H9 (cell line): ENCODE measurements around the gene DCLK2. TPM values are rescaled to one million over a fixed set of nuclear protein-coding genes. Genes with fewer than 3 reads are reported as not detected.

Source experiments
- DNase-seq: peaks from one replicate; pipeline ENCODE4 v3.0.0-alpha.2; 2017
- H2AFZ ChIP-seq: one replicate; pipeline ENCODE4 v1.6.1; 2013; ENCODE audit warnings: mild to moderate bottlenecking, low read length, control low read depth, moderate library complexity
- H2AK5ac ChIP-seq: 2 replicates; pipeline ENCODE4 v1.6.1; 2013; ENCODE audit warnings: low read length, control low read depth, mixed read lengths; ENCODE audit not compliant: insufficient read length
- H2BK120ac ChIP-seq: one replicate; pipeline ENCODE4 v1.6.1; 2013; ENCODE audit warnings: low read depth, mild to moderate bottlenecking, low read length, control low read depth, inconsistent platforms; ENCODE audit not compliant: poor library complexity, severe bottlenecking
- H2BK12ac ChIP-seq: 2 replicates; pipeline ENCODE4 v1.6.1; 2013; ENCODE audit warnings: low read length, control low read depth, mixed read lengths, low read depth; ENCODE audit not compliant: insufficient read length
- H2BK15ac ChIP-seq: 2 replicates; pipeline ENCODE4 v1.6.1; 2013; ENCODE audit warnings: low read depth, low read length, control low read depth
- H2BK20ac ChIP-seq: one replicate; pipeline ENCODE4 v1.6.1; 2013; ENCODE audit warnings: low read depth, mild to moderate bottlenecking, low read length, control low read depth, inconsistent platforms; ENCODE audit not compliant: poor library complexity, severe bottlenecking
- H2BK5ac ChIP-seq: 2 replicates; pipeline ENCODE4 v1.6.1; 2013; ENCODE audit warnings: low read length, control low read depth, mixed read lengths; ENCODE audit not compliant: insufficient read length
- H3K14ac ChIP-seq: 2 replicates; pipeline ENCODE4 v1.6.1; 2013; ENCODE audit warnings: low read length, control low read depth; ENCODE audit not compliant: insufficient read depth
- H3K18ac ChIP-seq: 2 replicates; pipeline ENCODE4 v1.6.1; 2013; ENCODE audit warnings: low read depth, mild to moderate bottlenecking, mixed read lengths, low read length, control low read depth; ENCODE audit not compliant: insufficient read length
- H3K23ac ChIP-seq: 2 replicates; pipeline ENCODE4 v1.6.1; 2013; ENCODE audit warnings: low read length, control low read depth, mixed read lengths, low read depth; ENCODE audit not compliant: insufficient read length
- H3K23me2 ChIP-seq: 2 replicates; pipeline ENCODE4 v1.6.1; 2013; ENCODE audit warnings: low read depth, mild to moderate bottlenecking, mixed read lengths, low read length, control low read depth; ENCODE audit not compliant: insufficient read length, poor library complexity, severe bottlenecking
- H3K27ac ChIP-seq: 2 replicates; pipeline ENCODE4 v1.5.1; 2013; ENCODE audit warnings: low read length, control low read depth, mixed read lengths, low read depth; ENCODE audit not compliant: insufficient read length
- H3K27me3 ChIP-seq: 2 replicates; pipeline ENCODE4 v1.6.1; 2013; ENCODE audit warnings: low read length, control low read depth, inconsistent platforms; ENCODE audit not compliant: insufficient read depth
- H3K4ac ChIP-seq: 2 replicates; pipeline ENCODE4 v1.6.1; 2013; ENCODE audit warnings: low read depth, mild to moderate bottlenecking, control low read depth, inconsistent platforms, low read length, moderate library complexity
- H3K4me1 ChIP-seq: 2 replicates; pipeline ENCODE4 v1.6.1; 2013; ENCODE audit warnings: low read length, control low read depth, inconsistent platforms; ENCODE audit not compliant: insufficient read depth
- H3K4me2 ChIP-seq: 2 replicates; pipeline ENCODE4 v1.6.1; 2013; ENCODE audit warnings: low read length, control low read depth, mixed read lengths; ENCODE audit not compliant: insufficient read length, insufficient read depth
- H3K56ac ChIP-seq: 2 replicates; pipeline ENCODE4 v1.6.1; 2013; ENCODE audit warnings: low read depth, mild to moderate bottlenecking, mixed read lengths, low read length, control low read depth; ENCODE audit not compliant: insufficient read length
- H3K79me1 ChIP-seq: 2 replicates; pipeline ENCODE4 v1.6.1; 2013; ENCODE audit warnings: low read depth, mild to moderate bottlenecking, moderate library complexity, low read length, control low read depth, inconsistent platforms; ENCODE audit not compliant: insufficient read depth, poor library complexity, severe bottlenecking
- H3K79me2 ChIP-seq: 2 replicates; pipeline ENCODE4 v1.6.1; 2013; ENCODE audit warnings: low read length, control low read depth, inconsistent platforms; ENCODE audit not compliant: insufficient read depth
- H3K9ac ChIP-seq: 2 replicates; pipeline ENCODE4 v1.6.1; 2013; ENCODE audit warnings: low read length, control low read depth, mixed read lengths; ENCODE audit not compliant: insufficient read length; ENCODE audit errors: extremely low read depth
- H3K9me3 ChIP-seq: one replicate; pipeline ENCODE4 v1.6.1; 2013; ENCODE audit warnings: low read depth, low read length, inconsistent platforms; ENCODE audit not compliant: control insufficient read depth
- H3T11ph ChIP-seq: one replicate; pipeline ENCODE4 v1.6.1; 2013; ENCODE audit warnings: mild to moderate bottlenecking, low read length, control low read depth, inconsistent platforms
- H4K20me1 ChIP-seq: one replicate; pipeline ENCODE4 v1.6.1; 2013; ENCODE audit not compliant: control insufficient read depth, insufficient read length, insufficient read depth
- H4K5ac ChIP-seq: 2 replicates; pipeline ENCODE4 v1.6.1; 2013; ENCODE audit warnings: low read depth, mild to moderate bottlenecking, mixed read lengths, low read length, control low read depth; ENCODE audit not compliant: insufficient read length
- H4K8ac ChIP-seq: replicated peaks from 2 replicates; pipeline ENCODE4 v1.6.1; 2013; ENCODE audit warnings: low read length, control low read depth, mixed read lengths, low read depth; ENCODE audit not compliant: insufficient read length
- H4K91ac ChIP-seq: 2 replicates; pipeline ENCODE4 v1.6.1; 2013; ENCODE audit warnings: low read depth, mild to moderate bottlenecking, moderate library complexity, mixed read lengths, low read length, control low read depth; ENCODE audit not compliant: insufficient read length
- H3K27ac Mint-ChIP-seq, 3 experiments: 2 replicates in 2 of 3; 3 replicates in 1 of 3; pipeline ENCODE4 v1.8.0; 2020 to 2021; ENCODE audit warnings: mixed read lengths in 3 of 3, mild to moderate bottlenecking in 1 of 3, moderate library complexity in 1 of 3
- H3K27me3 Mint-ChIP-seq: 2 replicates; pipeline ENCODE4 v1.8.0; 2021; ENCODE audit warnings: low read depth, mild to moderate bottlenecking, moderate library complexity, mixed read lengths
- H3K36me3 Mint-ChIP-seq, 3 experiments: 2 replicates in 2 of 3; 3 replicates in 1 of 3; pipeline ENCODE4 v1.8.0; 2020 to 2021; ENCODE audit warnings: low read depth in 3 of 3, mixed read lengths in 3 of 3; ENCODE audit not compliant: insufficient read depth in 1 of 3
- H3K4me1 Mint-ChIP-seq, 2 experiments: 2 replicates each; pipeline ENCODE4 v1.8.0; 2020; ENCODE audit warnings: mixed read lengths in 2 of 2
- H3K4me3 Mint-ChIP-seq, 2 experiments: 2 replicates in 1 of 2; 3 replicates in 1 of 2; pipeline ENCODE4 v1.8.0; 2020 to 2021; ENCODE audit warnings: mild to moderate bottlenecking in 2 of 2, mixed read lengths in 2 of 2, moderate library complexity in 1 of 2
- H3K9me3 Mint-ChIP-seq, 2 experiments: 2 replicates in 1 of 2; 3 replicates in 1 of 2; pipeline ENCODE4 v1.8.0; 2020; ENCODE audit warnings: mild to moderate bottlenecking in 2 of 2, mixed read lengths in 2 of 2, moderate library complexity in 1 of 2
- CTCF ChIP-seq: fragments of 200-600 bp; sonication (generic); conservative IDR thresholded peaks from 3 replicates; pipeline ENCODE4 v1.8.0; 2021; ENCODE audit warnings: antibody characterized with exemption, mild to moderate bottlenecking
- total RNA-seq: library from RNA; stranded (reverse); gene quantifications from 2 replicates; pipeline ENCODE4 v1.2.1, GENCODE V29; 2021

The DCLK2 gene
- total RNA-seq, 1 experiment from 2014 or later = 0.33 TPM

DNA sequence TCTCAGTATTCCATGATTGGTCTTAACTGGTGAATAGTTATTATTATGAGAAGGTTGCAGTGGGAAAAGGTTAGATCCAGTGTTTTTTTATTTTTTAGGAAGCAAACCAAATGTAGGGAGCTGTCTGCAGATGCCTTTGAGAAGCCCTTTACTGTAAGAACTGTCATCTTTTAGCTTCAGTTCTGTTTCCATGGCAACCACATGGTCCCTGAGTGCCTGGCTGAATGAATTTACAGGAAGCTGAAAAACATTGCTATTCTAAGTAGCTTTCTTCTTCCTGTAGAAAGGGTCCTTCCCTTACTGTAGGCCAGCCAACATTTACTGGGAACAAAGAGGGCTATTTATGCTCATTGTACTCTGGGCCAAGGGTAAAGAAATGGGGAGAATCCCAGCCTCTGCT, 103.3 kb downstream of the DCLK2 start:
- Histone ChIP-seq H4K20me1 (no peaks in the 10 kb centered on the region), H3K79me2 (no peaks in the 10 kb centered on the region), H3K9me3 (no peaks in the 10 kb centered on the region), H2BK120ac (no peak overlapping the region), H3K4me1 (no peaks in the 10 kb centered on the region; the same call in 1 of the 2 replicates), H3K79me1 (no peaks in the 10 kb centered on the region), H2BK20ac (no peak overlapping the region), H4K8ac (no peak overlapping the region), H3K4me2 (no peak overlapping the region), H3K4ac (no peak overlapping the region), H3K14ac (no peak overlapping the region), H3K23me2 (no peaks in the 10 kb centered on the region), H3K56ac (no peak overlapping the region), H2BK15ac (no peak overlapping the region), H2BK12ac (no peak overlapping the region), H2BK5ac (no peak overlapping the region), H3K23ac (no peak overlapping the region), H2AFZ (no peak overlapping the region), H3T11ph (no peak overlapping the region), H4K91ac (no peak overlapping the region), H3K27ac (no peak overlapping the region), H4K5ac (no peak overlapping the region), H2AK5ac (no peak overlapping the region), H3K18ac (no peak overlapping the region), H3K27me3 (no peaks in the 10 kb centered on the region), H3K9ac (no peak overlapping the region)
- TF ChIP-seq CTCF = no peak
- Mint-ChIP-seq H3K4me1 (peaks cover under 1 to 2% of the 10 kb centered on the region in 2 experiments; a peak in 2 of 4 replicates), H3K27me3 (no peaks in the 10 kb centered on the region), H3K9me3 (no peaks in the 10 kb centered on the region), H3K36me3 (no peaks in the 10 kb centered on the region), H3K4me3 (no peak overlapping the region), H3K27ac (no peak overlapping the region)
- no peak for DNase-seq
